ENCODE results near the gene ALCAM. TPM values are rescaled to one million over a fixed set of nuclear protein-coding genes. Genes with fewer than 3 reads are reported as not detected.

The ALCAM gene
- total RNA-seq, 2 donors from 2014 or later = 32.2 to 91.2 TPM

DNA sequence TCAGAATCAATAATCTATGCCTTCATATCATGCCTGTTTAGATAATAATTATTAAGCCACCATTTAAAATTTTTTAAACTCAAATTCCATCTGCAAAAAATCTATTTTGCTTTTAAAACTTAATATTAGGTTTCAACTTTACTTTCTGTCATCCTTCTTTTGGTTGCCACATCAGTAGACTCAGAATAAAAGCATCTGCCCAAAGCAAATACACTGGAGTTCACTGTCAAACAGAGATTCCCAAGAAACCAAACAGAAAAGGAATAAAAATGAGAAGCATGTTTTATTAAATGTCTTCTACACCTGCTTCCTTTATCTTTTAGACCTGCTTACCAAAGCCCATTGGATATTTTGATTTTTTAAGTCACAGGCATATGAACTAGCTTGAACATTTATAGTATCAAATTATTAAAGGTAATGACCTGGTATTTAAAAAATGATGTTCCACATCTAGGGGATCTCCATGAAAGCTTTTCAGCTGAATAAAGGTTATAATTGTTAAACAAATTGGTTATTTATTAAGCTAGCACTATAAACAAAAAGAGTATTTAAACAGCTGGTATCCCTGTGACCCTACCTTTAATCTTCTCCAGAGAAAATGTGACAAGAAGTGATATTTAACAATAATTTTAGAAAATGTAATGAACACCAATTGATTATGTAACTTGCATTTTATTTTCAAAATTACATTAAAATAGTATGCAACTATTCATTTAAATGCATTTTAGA lies 62.5 kb downstream of the ALCAM start:
- DNase-seq (ENCODE audit: low spot score) = no peak
- Histone ChIP-seq H3K36me3 (no peaks in the 10 kb centered on the region), H3K9me3 (no peaks in the 10 kb centered on the region), H3K4me1 (replicated peaks) (no peaks in the 10 kb centered on the region), H3K4me3 (no peak overlapping the region), H3K27ac (no peak overlapping the region), H3K27me3 (replicated peaks; ENCODE audit: insufficient read depth) (no peaks in the 10 kb centered on the region)
- no peak for TF ChIP-seq POLR2A (IDR thresholded peaks at IDR 0.05)
- TF ChIP-seq POLR2AphosphoS5 (IDR thresholded peaks at IDR 0.05) = no peak
- TF ChIP-seq CTCF (IDR thresholded peaks at IDR 0.05) = no peak
- intact Hi-C loops (cut with DNase I) = no loop called here

DNA sequence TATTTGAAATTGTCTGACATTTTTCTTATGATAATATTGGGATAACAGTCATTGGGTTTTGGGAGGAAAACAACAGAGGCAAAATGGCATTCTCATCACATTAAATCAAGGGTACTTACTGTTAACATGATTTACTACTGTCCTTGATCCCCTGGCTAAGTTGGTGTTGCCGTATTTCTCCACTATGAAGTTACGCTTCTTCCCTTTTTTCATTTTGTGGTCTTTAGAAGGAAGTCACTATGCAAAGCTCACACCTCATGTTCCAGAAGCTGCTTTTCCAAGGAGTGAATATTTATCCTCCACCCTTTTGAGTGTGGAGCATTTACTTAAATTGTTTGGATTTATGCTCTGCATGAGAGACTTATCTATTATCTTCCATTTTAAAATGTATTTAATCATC lies 63.7 kb downstream of the ALCAM start:
- Histone ChIP-seq H3K36me3 (no peaks in the 10 kb centered on the region), H3K9me3 (no peaks in the 10 kb centered on the region), H3K27me3 (replicated peaks; ENCODE audit: insufficient read depth) (no peaks in the 10 kb centered on the region), H3K4me1 (replicated peaks) (no peaks in the 10 kb centered on the region), H3K27ac (no peak overlapping the region), H3K4me3 (no peak overlapping the region)
- DNase-seq (ENCODE audit: low spot score) = no peak
- TF ChIP-seq POLR2AphosphoS5 (IDR thresholded peaks at IDR 0.05) = no peak
- 89% methylated on average over 2 of the region's 2 CpGs for WGBS
- intact Hi-C loops (cut with DNase I) = no loop called here

DNA sequence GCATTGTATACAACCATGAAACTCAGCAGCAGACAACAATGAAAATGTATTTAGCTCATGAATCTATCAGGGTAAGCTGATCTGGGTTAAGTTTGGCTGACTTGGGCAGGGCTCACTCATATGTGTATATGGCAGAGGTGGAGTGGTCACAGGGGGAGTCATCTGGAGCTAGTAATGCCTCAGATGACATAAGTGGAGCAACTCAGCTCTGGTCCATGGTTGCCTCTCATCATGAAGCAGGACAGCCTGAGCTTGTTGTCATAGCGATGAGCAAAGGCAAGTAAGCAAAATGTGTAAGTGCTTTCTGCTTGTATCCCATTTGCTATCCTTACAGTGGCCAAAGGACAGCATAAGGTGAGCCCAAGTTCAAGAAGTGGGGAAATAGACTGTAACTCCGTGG lies 64.5 kb downstream of the ALCAM start:
- WGBS = 88% methylated on average over 2 of the region's 2 CpGs
- no peak for TF ChIP-seq POLR2A (IDR thresholded peaks at IDR 0.05)
- no peak for TF ChIP-seq POLR2AphosphoS5 (IDR thresholded peaks at IDR 0.05)
- TF ChIP-seq CTCF (IDR thresholded peaks at IDR 0.05) = no peak
- Histone ChIP-seq H3K9me3 (no peaks in the 10 kb centered on the region), H3K4me1 (replicated peaks) (no peaks in the 10 kb centered on the region), H3K27ac (no peak overlapping the region), H3K36me3 (no peaks in the 10 kb centered on the region), H3K27me3 (replicated peaks; ENCODE audit: insufficient read depth) (no peaks in the 10 kb centered on the region), H3K4me3 (no peak overlapping the region)
- no peak for DNase-seq (ENCODE audit: low spot score)
- intact Hi-C loops (cut with DNase I) = no loop called here

DNA sequence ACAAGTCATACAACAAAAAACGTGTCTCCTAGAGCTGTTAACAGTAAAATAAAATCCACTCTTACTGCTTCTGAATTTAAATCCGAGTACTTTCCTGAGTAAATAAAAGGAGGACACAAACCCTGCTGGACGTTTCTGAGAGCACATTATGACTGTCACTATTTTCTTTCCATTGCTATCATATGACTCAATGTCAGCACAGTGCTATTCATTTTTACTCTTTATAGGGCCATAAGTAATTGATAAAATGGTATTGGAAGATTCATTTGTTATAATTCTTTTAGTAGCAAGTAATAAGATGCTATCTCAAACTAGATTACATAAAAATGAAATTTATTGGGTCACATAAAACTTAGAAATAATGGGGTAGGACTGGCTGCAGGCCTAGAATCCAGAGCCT lies 68.6 kb downstream of the ALCAM start:
- Histone ChIP-seq H3K27me3 (replicated peaks; ENCODE audit: insufficient read depth) (no peaks in the 10 kb centered on the region), H3K27ac (no peak overlapping the region), H3K4me3 (no peak overlapping the region), H3K36me3 (no peaks in the 10 kb centered on the region), H3K4me1 (replicated peaks) (no peaks in the 10 kb centered on the region), H3K9me3 (no peaks in the 10 kb centered on the region)
- DNase-seq (ENCODE audit: low spot score) = no peak
- WGBS = 29% methylated on average over 3 of the region's 3 CpGs
- TF ChIP-seq POLR2AphosphoS5 (IDR thresholded peaks at IDR 0.05) (peak; percentile 51), POLR2A (IDR thresholded peaks at IDR 0.05) (no peak), CTCF (IDR thresholded peaks at IDR 0.05) (peak in 1 of 4 experiments; percentile 26)
- intact Hi-C loops (cut with DNase I) = no loop called here

DNA sequence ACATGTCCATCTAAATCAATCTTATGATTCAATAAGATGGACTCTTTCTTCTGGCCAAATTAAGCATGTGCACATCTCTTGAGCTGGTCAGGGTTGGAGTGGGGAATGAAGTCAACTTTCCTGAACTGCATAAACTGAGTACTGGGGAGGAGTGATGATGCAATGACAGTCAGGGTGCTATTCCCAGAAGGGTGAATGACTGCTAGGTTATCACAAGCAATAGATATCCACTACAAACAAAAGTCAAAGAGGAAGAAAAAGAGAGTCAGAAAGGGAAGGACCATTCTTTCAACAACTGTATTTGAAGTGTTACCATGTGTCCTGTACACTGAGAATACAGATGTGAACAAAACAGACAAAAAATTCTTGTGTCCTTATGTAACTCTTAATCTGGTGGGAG lies 70.0 kb downstream of the ALCAM start:
- TF ChIP-seq CTCF (IDR thresholded peaks at IDR 0.05) (no peak), POLR2A (IDR thresholded peaks at IDR 0.05) (no peak), POLR2AphosphoS5 (IDR thresholded peaks at IDR 0.05) (no peak)
- DNase-seq (ENCODE audit: low spot score) = no peak
- no peak overlapping the region for H3K4me3 ChIP-seq
- no peaks in the 10 kb centered on the region for H3K4me1 ChIP-seq (replicated peaks)
- no peak overlapping the region for H3K27ac ChIP-seq
- no peaks in the 10 kb centered on the region for H3K27me3 ChIP-seq (replicated peaks; ENCODE audit: insufficient read depth)
- intact Hi-C loops (cut with DNase I) = no loop called here
- no peaks in the 10 kb centered on the region for H3K9me3 ChIP-seq
- H3K36me3 ChIP-seq = no peaks in the 10 kb centered on the region
